TTC549 (cell line): Measurements from ENCODE around the gene RBBP7.

ENCODE experiments used
- FAIRE-seq: peaks from 2 replicates; lab custom pipeline; 2012; peaks lifted over from hg19 to GRCh38; lab: Jason Lieb, UNC

RBBP7 gene

DNA sequence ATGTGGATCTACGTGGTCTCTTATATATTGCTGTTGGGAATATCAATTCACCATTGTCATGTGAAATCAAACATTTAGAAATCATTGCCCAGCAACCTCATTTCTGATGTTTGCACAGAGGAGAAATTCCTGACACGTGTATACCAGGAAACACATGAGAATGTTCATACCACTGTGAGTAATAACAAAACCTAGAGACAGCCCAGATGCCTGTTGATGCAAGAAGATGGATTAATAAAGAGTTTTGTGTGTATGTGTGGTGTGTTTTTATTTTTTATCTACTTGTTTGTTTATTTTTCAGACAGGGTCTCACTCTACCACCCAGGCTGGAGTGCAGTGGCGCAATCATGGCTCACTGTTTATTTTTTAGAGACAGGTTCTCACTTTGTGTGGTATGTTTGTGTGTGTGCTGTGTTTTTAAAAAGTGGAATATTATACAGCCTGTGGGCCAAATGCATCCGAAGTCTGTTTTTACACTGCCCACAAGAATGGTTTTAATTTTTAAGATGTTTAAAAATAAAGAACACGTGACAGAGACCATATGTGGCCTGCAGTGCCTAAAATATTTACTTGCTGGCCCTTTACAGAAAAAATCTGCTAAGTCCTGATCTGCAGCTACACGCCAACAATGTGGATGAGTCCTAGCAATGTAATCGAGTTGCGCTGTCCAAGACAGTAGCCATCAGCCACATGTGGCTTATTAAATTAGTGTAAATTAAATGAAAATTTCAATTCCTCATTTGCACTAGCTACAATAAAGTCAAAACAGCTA is 44.7 kb downstream of the RBBP7 start:
- no peak for FAIRE-seq

DNA sequence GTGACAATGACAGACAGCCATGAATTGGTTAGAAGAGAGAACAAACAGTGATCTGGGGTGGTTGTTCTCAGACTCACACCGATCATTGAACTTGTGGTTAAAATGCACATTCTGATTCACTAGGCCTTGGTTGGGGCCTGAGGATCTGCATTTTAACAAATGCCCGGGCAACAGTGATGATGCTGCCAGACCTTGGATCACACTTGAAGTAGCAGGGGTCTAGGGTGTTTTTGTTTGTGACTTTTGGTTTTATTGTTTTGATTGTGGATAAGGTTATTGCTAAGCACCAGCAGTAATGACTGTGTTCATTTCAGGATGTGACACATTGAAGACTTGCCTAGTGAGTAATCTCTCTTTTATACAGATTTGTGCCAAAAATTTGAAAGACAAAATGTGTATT is 47.4 kb downstream of the RBBP7 start:
- FAIRE-seq: no peak

DNA sequence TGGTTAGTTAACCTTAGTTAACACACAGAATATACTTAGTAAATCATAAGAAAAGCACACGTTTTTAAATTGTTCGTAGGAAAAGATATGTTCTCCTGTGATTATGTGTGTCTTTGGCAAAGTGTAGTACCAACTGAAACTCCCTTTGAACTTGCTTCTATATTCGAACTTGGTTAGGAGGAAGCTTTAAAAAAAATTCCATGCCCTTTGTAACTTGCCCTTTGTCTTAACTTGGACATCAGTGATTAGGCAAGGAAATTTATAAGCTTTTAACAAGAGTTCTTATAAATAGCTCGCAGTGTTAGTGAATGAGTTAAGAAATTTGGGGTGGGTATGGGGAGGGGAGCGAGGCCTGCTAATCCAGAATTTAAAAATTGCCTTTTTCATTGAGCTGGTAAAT is 50.5 kb downstream of the RBBP7 start:
- FAIRE-seq: no peak

DNA sequence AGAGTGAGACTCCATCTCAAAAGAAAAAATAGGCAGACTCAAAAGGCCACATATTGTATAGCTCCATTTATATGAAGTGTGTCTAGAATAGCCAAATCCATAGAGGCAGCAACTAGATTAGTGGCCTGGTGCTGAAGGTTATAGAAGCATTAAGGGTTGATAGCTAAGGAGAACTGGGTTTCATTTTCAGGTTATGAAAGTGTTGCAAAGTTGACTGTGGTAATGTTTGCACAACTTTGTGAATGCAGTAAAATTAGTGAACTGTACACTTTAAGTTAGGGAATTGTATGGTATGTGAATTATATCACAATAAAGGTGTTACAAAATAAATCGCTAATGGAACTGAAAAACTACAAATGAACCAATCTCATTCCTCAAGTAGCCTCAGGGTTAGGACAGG is 55.6 kb downstream of the RBBP7 start:
- no peak for FAIRE-seq

DNA sequence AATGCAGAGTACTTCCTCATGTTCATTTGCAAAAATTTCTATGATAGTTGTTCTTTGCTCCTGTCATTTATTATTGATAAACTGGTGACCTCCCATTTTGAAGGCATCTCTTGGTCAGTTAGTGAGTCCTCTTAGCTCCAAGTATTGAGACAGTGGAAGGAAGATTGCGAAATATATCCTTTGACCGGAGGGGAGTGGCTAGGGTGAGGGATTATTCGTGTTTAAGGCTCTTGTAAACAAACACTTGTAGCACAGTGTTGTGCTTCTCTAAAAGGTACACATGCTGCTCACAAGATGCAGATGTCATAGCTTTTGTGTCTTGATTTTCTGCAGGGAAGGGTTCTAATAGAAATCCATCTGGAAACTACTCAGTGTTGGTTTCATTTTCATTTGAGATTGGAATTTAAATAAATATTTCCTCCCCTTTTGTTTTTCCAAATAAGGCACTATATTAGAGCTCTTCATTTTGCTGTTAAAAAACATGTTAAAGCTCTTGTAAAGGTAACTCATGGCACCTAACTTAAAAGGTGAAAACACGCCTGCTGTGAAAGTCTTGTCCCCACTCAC is 62.1 kb downstream of the RBBP7 start:
- FAIRE-seq: no peak

DNA sequence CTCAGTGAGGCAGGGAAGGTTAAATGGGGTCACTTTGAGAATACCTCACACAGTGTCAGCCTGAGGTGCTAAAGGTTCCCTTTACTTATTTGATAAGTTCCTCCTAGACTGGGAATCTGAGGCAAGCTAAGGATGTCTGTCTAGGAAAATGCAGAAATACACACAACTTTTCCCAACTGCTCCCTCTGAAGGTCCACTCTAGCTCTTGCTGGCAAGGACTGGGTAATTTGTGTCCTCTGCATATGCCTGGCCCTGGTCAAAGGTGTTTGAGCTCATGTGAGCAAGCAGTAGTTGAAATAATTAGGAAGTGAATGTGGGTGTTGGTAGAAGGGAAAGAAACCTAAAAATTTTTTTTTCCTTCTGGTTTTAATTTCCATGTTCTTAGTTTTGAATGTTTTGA is 62.6 kb downstream of the RBBP7 start:
- FAIRE-seq: no peak

DNA sequence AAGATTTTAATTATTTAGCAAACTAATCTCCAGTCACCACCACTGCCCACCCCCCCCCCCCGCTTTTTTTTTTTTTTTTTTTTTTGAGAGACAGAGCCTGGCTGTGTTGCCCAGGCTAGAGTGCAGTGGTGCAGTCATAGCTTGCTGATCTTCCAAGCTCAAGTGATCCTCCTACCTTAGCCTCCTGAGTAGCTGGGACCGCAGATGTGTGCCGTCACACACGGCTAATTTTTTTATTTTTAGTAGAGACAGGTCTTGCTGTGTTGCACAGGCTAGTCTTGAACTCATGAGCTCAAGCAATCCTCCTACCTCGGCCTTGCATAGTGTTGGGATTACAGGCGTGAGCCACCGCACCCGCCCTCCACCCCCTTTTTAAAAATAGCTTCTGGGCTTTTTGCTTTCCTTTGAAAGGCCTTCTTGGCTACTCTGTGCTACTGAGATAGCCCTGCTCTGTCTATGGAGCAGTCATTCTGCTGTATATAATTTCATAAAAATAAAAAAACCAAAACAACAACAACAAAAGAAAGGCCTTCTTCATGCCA is 65.2 kb downstream of the RBBP7 start:
- no peak for FAIRE-seq

DNA sequence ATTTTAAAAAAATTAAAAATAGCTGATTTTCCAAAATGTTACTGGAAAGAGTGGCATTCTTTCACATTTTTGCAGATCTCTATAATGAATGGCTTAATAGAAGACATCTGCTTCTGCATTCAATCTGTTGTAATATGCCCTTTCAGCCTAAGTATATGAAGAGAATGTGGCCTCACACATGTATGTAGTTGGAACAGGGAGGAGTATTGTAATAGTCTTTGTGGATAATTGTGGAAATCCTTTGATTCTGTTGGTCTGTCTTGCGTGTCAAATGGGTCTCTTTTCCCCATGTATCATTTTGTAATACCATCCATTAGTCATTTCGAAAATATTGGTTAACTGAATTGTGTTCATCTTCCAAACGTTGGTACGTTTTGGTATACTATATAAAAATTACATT is 72.3 kb downstream of the RBBP7 start:
- FAIRE-seq: no peak

DNA sequence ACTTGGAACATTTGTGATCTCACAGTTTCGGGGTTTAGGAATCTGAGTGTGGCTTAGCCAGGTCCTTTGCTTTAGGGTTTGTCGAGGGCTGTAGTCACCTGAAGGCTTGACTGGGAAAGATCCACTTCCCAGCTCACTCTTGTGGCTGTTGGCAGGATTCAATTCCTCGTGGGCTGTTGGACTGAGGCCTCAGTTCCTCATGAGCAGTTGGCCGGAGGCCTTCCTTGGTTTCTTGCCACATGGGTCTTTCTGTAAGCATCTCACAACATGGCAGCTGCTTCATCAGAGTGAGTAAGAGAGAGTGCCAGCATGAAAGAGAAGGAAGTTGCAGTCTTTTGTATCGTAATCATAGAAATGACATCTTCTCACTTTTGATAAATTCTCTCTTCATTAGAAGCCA is 72.8 kb downstream of the RBBP7 start:
- no peak for FAIRE-seq

DNA sequence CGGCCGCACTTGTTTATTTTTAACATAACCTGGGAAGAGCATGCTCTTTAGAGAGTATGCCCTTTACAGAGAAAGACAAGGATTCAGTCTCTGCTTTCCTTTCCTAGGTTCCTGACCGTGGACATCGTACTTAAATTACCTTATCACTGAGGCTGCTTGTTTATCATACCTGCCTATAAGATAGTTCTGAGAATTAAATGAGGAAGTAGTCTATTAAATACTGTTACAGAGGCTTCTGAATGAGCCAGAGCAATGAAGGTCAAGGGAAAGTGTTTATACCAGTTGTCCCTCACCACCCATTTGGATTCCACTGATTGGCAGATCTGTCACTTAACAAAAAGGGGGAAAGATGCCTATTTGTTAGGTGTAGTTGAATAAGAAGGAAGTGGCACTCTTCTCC is 73.9 kb downstream of the RBBP7 start:
- no peak for FAIRE-seq
